Measurements from ENCODE around the gene RAD51AP2. TPM values are rescaled to one million over a fixed set of nuclear protein-coding genes. Genes with fewer than 3 reads are reported as not detected.
"Not testable (repeated sequence)": the region's sequence is repeated elsewhere in the genome, so short reads cannot be mapped to it uniquely, and the experiment has no call there.

The RAD51AP2 gene
- polyA plus RNA-seq, 2 donors, result 0.05 to 0.28 TPM

DNA sequence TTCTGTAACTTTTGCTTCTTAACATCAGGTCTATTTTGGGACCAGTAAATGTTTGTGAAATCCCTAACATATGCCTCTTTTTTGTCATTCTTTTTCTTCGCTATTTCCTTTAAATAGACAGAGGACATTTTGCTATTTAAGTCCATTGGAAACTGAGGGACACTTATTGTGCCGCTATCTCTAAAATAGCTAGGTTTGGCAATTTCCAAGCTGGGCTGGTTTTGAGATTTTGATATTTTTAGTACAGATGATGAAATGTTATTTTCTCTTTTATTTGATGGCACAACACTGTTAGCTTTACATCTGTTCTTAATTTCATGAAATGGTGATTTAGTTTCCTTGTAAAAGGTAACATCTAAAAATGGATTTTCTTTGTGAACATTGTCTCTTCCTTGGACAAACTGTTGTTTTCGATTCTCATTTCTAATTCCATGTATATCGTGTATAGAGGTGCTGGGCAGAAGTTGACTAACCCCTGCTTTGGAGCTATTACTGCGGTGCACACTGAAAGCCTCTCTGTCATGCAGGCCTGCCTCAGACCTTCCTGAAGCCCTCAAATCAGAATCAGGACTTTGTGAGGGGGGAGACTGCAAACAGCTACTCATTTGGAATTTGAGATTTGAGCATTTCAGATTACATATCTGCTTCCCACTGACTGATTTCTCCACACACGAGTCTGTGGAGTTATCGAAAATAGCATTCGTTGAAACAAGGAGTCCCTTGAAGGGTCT, 594 bp downstream of the RAD51AP2 start:
- 38 to 40% methylated on average over 8 of the region's 8 CpGs for WGBS, 2 donors
- Histone ChIP-seq H3K36me3 (ENCODE audit: control insufficient read depth in 2 of 2, insufficient read depth in 2 of 2, low read length in 1 of 2) (no peaks in the 10 kb centered on the region), H3K27ac (ENCODE audit: low read depth in 2 of 2, low read length in 1 of 2) (peak overlapping the region in 1 of 2 donors; percentile 24)

DNA sequence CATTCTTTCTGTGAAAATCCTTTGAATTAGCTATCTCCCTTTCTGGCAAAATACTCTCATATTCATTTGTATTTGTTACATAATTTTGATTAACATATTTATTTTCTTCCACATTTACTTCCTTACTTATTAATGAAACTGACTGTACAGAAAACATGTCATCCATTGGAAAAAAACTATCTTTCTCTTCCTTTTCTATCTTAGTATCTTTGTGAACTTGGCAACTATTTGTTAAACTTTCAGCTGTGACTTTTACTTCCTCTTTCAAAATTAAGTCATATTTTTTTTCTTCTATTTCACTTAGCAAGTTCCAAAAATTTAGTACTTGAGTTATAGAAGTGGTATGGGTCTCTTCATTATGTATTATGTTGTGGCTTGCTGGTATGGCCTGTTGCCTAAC, 2.6 kb downstream of the RAD51AP2 start:
- no peak overlapping the region for H3K4me3 ChIP-seq (ENCODE audit: low read depth in 1 of 2, low read length in 2 of 2)
- H3K27me3 ChIP-seq (ENCODE audit: control insufficient read depth in 1 of 2, insufficient read depth in 2 of 2, low read length in 2 of 2), result no peaks in the 10 kb centered on the region
- no peaks in the 10 kb centered on the region for H3K4me1 ChIP-seq (ENCODE audit: control insufficient read depth in 2 of 2, insufficient read depth in 2 of 2, low read length in 1 of 2)
- no peaks in the 10 kb centered on the region for H3K36me3 ChIP-seq (ENCODE audit: control insufficient read depth in 2 of 2, insufficient read depth in 2 of 2, low read length in 1 of 2)
- no peaks in the 10 kb centered on the region for H3K9me3 ChIP-seq (ENCODE audit: control insufficient read depth in 2 of 2, insufficient read depth in 1 of 2, low read depth in 1 of 2, low read length in 1 of 2)
- no peak overlapping the region for H3K27ac ChIP-seq (ENCODE audit: low read depth in 2 of 2, low read length in 1 of 2)

More for the DNA sequence above, 594 bp downstream of the RAD51AP2 start:
- Histone ChIP-seq H3K27me3 (ENCODE audit: control insufficient read depth in 1 of 2, insufficient read depth in 2 of 2, low read length in 2 of 2) (no peaks in the 10 kb centered on the region), H3K9me3 (ENCODE audit: control insufficient read depth in 2 of 2, insufficient read depth in 1 of 2, low read depth in 1 of 2, low read length in 1 of 2) (no peaks in the 10 kb centered on the region), H3K4me1 (ENCODE audit: control insufficient read depth in 2 of 2, insufficient read depth in 2 of 2, low read length in 1 of 2) (no peaks in the 10 kb centered on the region), H3K4me3 (ENCODE audit: low read depth in 1 of 2, low read length in 2 of 2) (peak overlapping the region; percentile 36 to 77)

DNA sequence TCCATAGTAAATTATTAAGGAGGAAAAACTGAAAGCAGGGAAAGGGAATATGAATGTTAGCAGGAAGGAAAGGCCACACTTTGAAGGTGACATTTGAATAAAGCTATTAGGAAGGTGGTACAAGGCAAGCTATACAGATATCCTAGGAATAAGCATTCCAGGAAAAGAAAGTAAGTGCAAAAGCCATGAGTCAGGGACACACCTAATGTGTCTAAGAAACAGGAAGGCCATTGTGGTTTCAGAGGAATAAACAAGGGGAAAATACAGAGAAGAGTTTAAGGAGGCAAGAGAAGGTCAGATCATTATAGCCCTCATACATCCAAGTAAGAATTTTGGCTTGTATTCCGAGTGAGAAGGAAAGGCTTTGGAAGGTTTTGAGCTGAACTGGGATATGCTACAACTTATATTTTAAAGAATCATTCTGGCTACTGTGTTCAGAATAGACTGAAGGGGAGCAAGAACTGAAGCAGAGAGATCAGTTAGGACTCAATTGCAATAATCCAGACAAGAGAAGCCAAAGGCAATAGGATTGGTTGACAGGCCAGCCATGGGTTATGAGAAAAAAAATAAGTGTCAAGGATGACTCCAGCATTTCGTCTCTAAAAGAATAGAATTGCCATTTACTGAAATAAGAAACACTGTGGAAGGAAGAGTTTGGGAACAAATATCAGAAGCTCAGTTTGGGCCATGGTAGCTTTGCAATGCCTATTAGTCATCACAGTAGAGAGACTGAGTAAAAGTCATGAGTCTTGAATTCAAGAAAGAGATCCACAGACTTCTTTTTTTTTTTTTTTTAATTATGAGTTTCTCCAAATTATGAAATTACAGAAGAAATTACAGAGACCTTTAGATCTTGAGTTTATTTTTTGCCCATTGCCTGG, 11.3 kb downstream of the RAD51AP2 start:
- no peaks in the 10 kb centered on the region for H3K27me3 ChIP-seq (ENCODE audit: control insufficient read depth in 1 of 2, insufficient read depth in 2 of 2, low read length in 2 of 2)
- H3K36me3 ChIP-seq (ENCODE audit: control insufficient read depth in 2 of 2, insufficient read depth in 2 of 2, low read length in 1 of 2), result no peaks in the 10 kb centered on the region
- no peaks in the 10 kb centered on the region for H3K9me3 ChIP-seq (ENCODE audit: control insufficient read depth in 2 of 2, insufficient read depth in 1 of 2, low read depth in 1 of 2, low read length in 1 of 2)
- H3K4me1 ChIP-seq (ENCODE audit: control insufficient read depth in 2 of 2, insufficient read depth in 2 of 2, low read length in 1 of 2), result no peaks in the 10 kb centered on the region
- H3K27ac ChIP-seq (ENCODE audit: low read depth in 2 of 2, low read length in 1 of 2), result no peak overlapping the region
- WGBS, 2 donors, result 74 to 81% methylated on average over 2 of the region's 2 CpGs
- H3K4me3 ChIP-seq (ENCODE audit: low read depth in 1 of 2, low read length in 2 of 2), result no peak overlapping the region

DNA sequence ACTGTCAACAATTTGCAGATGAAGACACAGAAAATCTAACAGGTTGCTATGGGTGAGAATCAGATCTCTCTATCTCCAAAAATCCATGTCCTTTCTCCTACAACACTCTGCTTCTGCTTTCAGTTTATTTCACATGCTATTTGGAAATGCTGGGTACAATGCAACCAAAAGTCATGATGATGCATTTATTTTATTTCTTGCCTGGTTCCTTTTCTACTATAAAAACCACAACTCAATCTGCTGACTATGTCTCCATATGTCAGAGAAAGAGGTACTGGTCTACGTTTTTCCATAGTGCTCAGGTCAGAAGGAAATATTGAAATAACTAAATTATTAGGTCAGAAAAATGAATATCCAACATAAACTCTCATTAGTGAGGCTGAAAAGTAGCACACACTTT, 20.5 kb downstream of the RAD51AP2 start:
- no peaks in the 10 kb centered on the region for H3K27me3 ChIP-seq (ENCODE audit: control insufficient read depth in 1 of 2, insufficient read depth in 2 of 2, low read length in 2 of 2)
- H3K4me3 ChIP-seq (ENCODE audit: low read depth in 1 of 2, low read length in 2 of 2), result no peak overlapping the region
- H3K27ac ChIP-seq (ENCODE audit: low read depth in 2 of 2, low read length in 1 of 2), result no peak overlapping the region
- no peaks in the 10 kb centered on the region for H3K36me3 ChIP-seq (ENCODE audit: control insufficient read depth in 2 of 2, insufficient read depth in 2 of 2, low read length in 1 of 2)
- no peaks in the 10 kb centered on the region for H3K4me1 ChIP-seq (ENCODE audit: control insufficient read depth in 2 of 2, insufficient read depth in 2 of 2, low read length in 1 of 2)
- 59% methylated on average over 1 of the region's 1 CpG for WGBS, 2 donors
- no peaks in the 10 kb centered on the region for H3K9me3 ChIP-seq (ENCODE audit: control insufficient read depth in 2 of 2, insufficient read depth in 1 of 2, low read depth in 1 of 2, low read length in 1 of 2)

DNA sequence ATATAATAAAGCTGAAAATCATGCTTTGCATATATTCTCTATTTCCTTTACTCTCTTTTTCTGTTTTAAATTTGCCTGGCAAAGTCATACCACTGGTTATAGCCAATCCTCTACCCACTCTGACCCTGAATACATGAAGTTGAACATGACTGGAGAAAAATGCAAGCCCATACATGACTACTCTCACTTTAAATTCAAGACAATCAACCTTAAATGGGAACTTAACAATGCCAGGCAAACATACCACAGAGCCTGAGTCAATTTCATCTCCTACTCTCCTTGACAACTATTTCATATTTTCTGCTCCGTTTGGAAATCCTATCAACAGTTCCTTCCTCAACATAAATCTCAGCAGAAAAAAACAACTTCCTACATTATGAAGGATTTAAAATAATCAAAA, 22.6 kb downstream of the RAD51AP2 start:
- no peak overlapping the region for H3K4me3 ChIP-seq (ENCODE audit: low read depth in 1 of 2, low read length in 2 of 2)
- no peaks in the 10 kb centered on the region for H3K4me1 ChIP-seq (ENCODE audit: control insufficient read depth in 2 of 2, insufficient read depth in 2 of 2, low read length in 1 of 2)
- H3K27me3 ChIP-seq (ENCODE audit: control insufficient read depth in 1 of 2, insufficient read depth in 2 of 2, low read length in 2 of 2), result no peaks in the 10 kb centered on the region
- H3K27ac ChIP-seq (ENCODE audit: low read depth in 2 of 2, low read length in 1 of 2), result no peak overlapping the region
- WGBS, 2 donors, result 19 to 33% methylated on average over 1 of the region's 1 CpG
- no peaks in the 10 kb centered on the region for H3K9me3 ChIP-seq (ENCODE audit: control insufficient read depth in 2 of 2, insufficient read depth in 1 of 2, low read depth in 1 of 2, low read length in 1 of 2)
- no peaks in the 10 kb centered on the region for H3K36me3 ChIP-seq (ENCODE audit: control insufficient read depth in 2 of 2, insufficient read depth in 2 of 2, low read length in 1 of 2)

DNA sequence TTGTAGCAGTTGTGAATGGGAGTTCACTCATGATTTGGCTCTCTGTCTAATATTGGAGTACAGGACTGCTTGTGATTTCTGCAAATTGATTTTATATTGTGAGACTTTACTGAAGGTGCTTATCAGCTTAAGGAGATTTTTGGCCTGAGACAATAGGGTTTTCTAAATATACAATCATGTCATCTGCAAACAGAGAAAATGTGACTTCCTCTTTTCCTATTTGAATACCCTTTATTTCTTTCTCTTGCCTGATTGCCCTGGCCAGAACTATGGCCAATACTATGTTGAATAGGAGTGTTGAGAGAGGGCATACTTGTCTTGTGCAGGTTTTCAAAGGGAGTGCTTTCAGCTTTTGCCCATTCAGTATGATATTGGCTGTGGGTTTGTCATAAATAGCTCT, 28.1 kb downstream of the RAD51AP2 start:
- not testable (repeated sequence) for H3K4me3 ChIP-seq (ENCODE audit: low read depth in 1 of 2, low read length in 2 of 2); H3K4me1 ChIP-seq (ENCODE audit: control insufficient read depth in 2 of 2, insufficient read depth in 2 of 2, low read length in 1 of 2); H3K9me3 ChIP-seq (ENCODE audit: control insufficient read depth in 2 of 2, insufficient read depth in 1 of 2, low read depth in 1 of 2, low read length in 1 of 2); H3K36me3 ChIP-seq (ENCODE audit: control insufficient read depth in 2 of 2, insufficient read depth in 2 of 2, low read length in 1 of 2); H3K27ac ChIP-seq (ENCODE audit: low read depth in 2 of 2, low read length in 1 of 2); H3K27me3 ChIP-seq (ENCODE audit: control insufficient read depth in 1 of 2, insufficient read depth in 2 of 2, low read length in 2 of 2)

DNA sequence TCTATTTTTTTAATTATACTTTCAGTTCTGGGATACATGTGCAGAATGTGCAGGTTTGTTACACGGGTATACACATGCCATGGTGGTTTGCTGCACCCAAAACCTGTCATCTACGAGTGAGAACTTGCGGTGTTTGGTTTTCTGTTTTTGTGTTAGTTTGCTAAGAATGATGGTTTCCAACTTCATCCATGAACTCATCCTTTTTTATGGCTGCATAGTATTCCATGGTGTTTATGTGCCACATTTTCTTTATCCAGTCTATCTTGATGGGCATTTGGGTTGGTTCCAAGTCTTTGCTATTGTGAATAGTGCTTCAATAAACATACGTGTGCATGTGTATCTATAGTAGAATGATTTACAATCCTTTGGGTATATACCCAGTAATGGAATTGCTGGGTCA, 29.6 kb downstream of the RAD51AP2 start:
- WGBS, 2 donors, result 86 to 87% methylated on average over 4 of the region's 4 CpGs
- not testable (repeated sequence) for H3K9me3 ChIP-seq (ENCODE audit: control insufficient read depth in 2 of 2, insufficient read depth in 1 of 2, low read depth in 1 of 2, low read length in 1 of 2); H3K4me3 ChIP-seq (ENCODE audit: low read depth in 1 of 2, low read length in 2 of 2); H3K4me1 ChIP-seq (ENCODE audit: control insufficient read depth in 2 of 2, insufficient read depth in 2 of 2, low read length in 1 of 2); H3K27ac ChIP-seq (ENCODE audit: low read depth in 2 of 2, low read length in 1 of 2); H3K27me3 ChIP-seq (ENCODE audit: control insufficient read depth in 1 of 2, insufficient read depth in 2 of 2, low read length in 2 of 2); H3K36me3 ChIP-seq (ENCODE audit: control insufficient read depth in 2 of 2, insufficient read depth in 2 of 2, low read length in 1 of 2)

DNA sequence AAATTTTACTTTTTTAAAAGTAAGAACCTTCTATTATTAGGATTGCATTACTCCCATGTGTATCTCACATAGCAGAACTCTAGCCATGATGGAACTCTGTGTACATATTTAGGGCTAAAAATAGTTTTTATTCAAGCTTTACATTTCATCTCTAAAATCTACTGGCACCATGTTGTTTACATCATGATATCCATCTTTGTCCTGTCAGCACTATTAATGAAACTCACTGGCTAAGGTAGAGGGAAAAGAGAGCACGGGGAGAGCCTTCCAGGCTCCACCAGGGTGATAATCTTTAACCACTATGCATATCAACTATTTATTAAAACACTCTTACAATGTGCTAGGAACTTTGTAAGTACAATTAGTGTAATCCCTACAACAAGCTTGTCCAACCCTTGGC, 34.7 kb downstream of the RAD51AP2 start:
- no peaks in the 10 kb centered on the region for H3K27me3 ChIP-seq (ENCODE audit: control insufficient read depth in 1 of 2, insufficient read depth in 2 of 2, low read length in 2 of 2)
- H3K27ac ChIP-seq (ENCODE audit: low read depth in 2 of 2, low read length in 1 of 2), result no peak overlapping the region
- no peaks in the 10 kb centered on the region for H3K4me1 ChIP-seq (ENCODE audit: control insufficient read depth in 2 of 2, insufficient read depth in 2 of 2, low read length in 1 of 2)
- no peak overlapping the region for H3K4me3 ChIP-seq (ENCODE audit: low read depth in 1 of 2, low read length in 2 of 2)
- 65 to 74% methylated on average over 1 of the region's 1 CpG for WGBS, 2 donors
- H3K9me3 ChIP-seq (ENCODE audit: control insufficient read depth in 2 of 2, insufficient read depth in 1 of 2, low read depth in 1 of 2, low read length in 1 of 2), result no peaks in the 10 kb centered on the region
- no peaks in the 10 kb centered on the region for H3K36me3 ChIP-seq (ENCODE audit: control insufficient read depth in 2 of 2, insufficient read depth in 2 of 2, low read length in 1 of 2)

DNA sequence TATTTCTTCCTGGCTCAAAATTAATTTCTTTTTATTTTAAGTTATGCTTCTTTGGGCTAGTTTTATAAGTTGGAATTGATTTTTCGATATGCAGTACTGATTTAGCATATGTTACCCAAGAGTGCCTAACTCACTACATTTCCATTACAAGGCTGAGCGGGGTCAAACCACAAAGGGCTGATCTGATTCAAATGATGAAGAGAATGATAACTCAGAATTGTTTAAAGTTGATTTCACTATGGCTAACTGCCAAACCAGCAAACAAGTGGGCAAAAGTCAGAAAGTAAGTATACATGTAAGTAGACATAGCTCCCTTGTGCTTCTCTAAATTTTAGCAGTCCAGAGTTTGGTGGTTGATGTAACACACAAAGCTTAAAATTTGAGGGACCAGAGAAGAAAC, 35.6 kb downstream of the RAD51AP2 start:
- Histone ChIP-seq H3K27ac (ENCODE audit: low read depth in 2 of 2, low read length in 1 of 2) (no peak overlapping the region), H3K9me3 (ENCODE audit: control insufficient read depth in 2 of 2, insufficient read depth in 1 of 2, low read depth in 1 of 2, low read length in 1 of 2) (no peaks in the 10 kb centered on the region), H3K4me3 (ENCODE audit: low read depth in 1 of 2, low read length in 2 of 2) (no peak overlapping the region), H3K27me3 (ENCODE audit: control insufficient read depth in 1 of 2, insufficient read depth in 2 of 2, low read length in 2 of 2) (no peaks in the 10 kb centered on the region), H3K4me1 (ENCODE audit: control insufficient read depth in 2 of 2, insufficient read depth in 2 of 2, low read length in 1 of 2) (no peaks in the 10 kb centered on the region), H3K36me3 (ENCODE audit: control insufficient read depth in 2 of 2, insufficient read depth in 2 of 2, low read length in 1 of 2) (no peaks in the 10 kb centered on the region)
- WGBS, 2 donors, result 82 to 89% methylated on average over 2 of the region's 2 CpGs

DNA sequence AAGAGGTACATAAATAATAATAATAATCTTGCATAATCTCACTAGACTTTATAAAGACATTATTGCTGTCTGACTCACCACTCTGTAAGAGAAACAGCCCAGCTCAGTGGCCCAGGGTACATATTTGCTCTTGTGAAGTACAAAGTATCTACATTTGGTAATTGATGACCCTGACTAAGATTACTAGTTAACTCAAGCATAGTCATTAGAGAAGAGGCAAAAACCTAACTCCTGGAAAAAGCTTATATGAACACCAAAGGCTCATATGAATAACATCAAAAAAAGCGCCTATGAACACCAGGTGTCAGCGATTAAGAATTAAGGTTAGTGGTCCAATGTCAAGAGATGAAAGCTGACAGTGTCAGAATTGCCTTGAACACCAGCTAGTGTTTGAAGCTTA, 38.4 kb downstream of the RAD51AP2 start:
- no peak overlapping the region for H3K27ac ChIP-seq (ENCODE audit: low read depth in 2 of 2, low read length in 1 of 2)
- H3K4me1 ChIP-seq (ENCODE audit: control insufficient read depth in 2 of 2, insufficient read depth in 2 of 2, low read length in 1 of 2), result peaks cover 0 to 2% of the 10 kb centered on the region in 2 donors
- no peak overlapping the region for H3K4me3 ChIP-seq (ENCODE audit: low read depth in 1 of 2, low read length in 2 of 2)
- no peaks in the 10 kb centered on the region for H3K36me3 ChIP-seq (ENCODE audit: control insufficient read depth in 2 of 2, insufficient read depth in 2 of 2, low read length in 1 of 2)
- H3K9me3 ChIP-seq (ENCODE audit: control insufficient read depth in 2 of 2, insufficient read depth in 1 of 2, low read depth in 1 of 2, low read length in 1 of 2), result no peaks in the 10 kb centered on the region
- WGBS, 2 donors, result 81 to 89% methylated on average over 2 of the region's 2 CpGs
- H3K27me3 ChIP-seq (ENCODE audit: control insufficient read depth in 1 of 2, insufficient read depth in 2 of 2, low read length in 2 of 2), result no peaks in the 10 kb centered on the region

Measured in esophagus (tissue), 2 donors.